ENCODE results near the gene ZSCAN16.
"Not testable (repeated sequence)": the region's sequence is repeated elsewhere in the genome, so short reads cannot be mapped to it uniquely, and the experiment has no call there.

The ZSCAN16 gene

GRCh38 chr6:28124350-28124970 is at the start of gene ZSCAN16:
TSS of gene ZSCAN16 (plus strand) at chr6:28124609. CDS start at chr6:28125444, 835 bp downstream.
- DNase-seq: peak; percentile 88

GRCh38 chr6:28078050-28078449 is 46.4 kb upstream of the ZSCAN16 start:
- no peak for DNase-seq

GRCh38 chr6:28078836-28079235 is 45.6 kb upstream of the ZSCAN16 start:
- no peak for DNase-seq

GRCh38 chr6:28080381-28080630 is 44.1 kb upstream of the ZSCAN16 start, which contains the start of gene ZNF165:
TSS of gene ZNF165 (plus strand) at chr6:28080568. CDS start at chr6:28085481, 4,913 bp downstream.
- not testable (repeated sequence) for DNase-seq

- peak; percentile 98 for DNase-seq
Measured at GRCh38 chr6:28080631-28081485, 43.6 kb upstream of the ZSCAN16 start.

GRCh38 chr6:28081486-28081751 is 43.0 kb upstream of the ZSCAN16 start:
- no peak for DNase-seq

GRCh38 chr6:28082939-28083338 is 41.5 kb upstream of the ZSCAN16 start:
- DNase-seq: no peak

- no peak for DNase-seq
Measured at GRCh38 chr6:28089054-28089453, 35.4 kb upstream of the ZSCAN16 start.

- peak; percentile 31 for DNase-seq
Measured at GRCh38 chr6:28090917-28091586, 33.4 kb upstream of the ZSCAN16 start.

- not testable (repeated sequence) for DNase-seq
Measured at GRCh38 chr6:28102222-28102621, 22.2 kb upstream of the ZSCAN16 start.

- DNase-seq: not testable (repeated sequence)
Measured at GRCh38 chr6:28102699-28103098, 21.7 kb upstream of the ZSCAN16 start.

GRCh38 chr6:28104392-28105244 is 19.8 kb upstream of the ZSCAN16 start:
- peak; percentile 86 for DNase-seq

- no peak for DNase-seq
Measured at GRCh38 chr6:28105245-28105639, 19.2 kb upstream of the ZSCAN16 start.

- DNase-seq: no peak
Measured at GRCh38 chr6:28107506-28107905, 16.9 kb upstream of the ZSCAN16 start.

GRCh38 chr6:28111964-28112363 is 12.4 kb upstream of the ZSCAN16 start:
- DNase-seq: no peak

GRCh38 chr6:28115799-28116198 is 8.6 kb upstream of the ZSCAN16 start:
- no peak for DNase-seq

GRCh38 chr6:28117386-28118050 is 6.9 kb upstream of the ZSCAN16 start:
- no peak for DNase-seq

- DNase-seq: no peak
Measured at GRCh38 chr6:28118217-28118616, 6.2 kb upstream of the ZSCAN16 start.

GRCh38 chr6:28121876-28122275 is 2.5 kb upstream of the ZSCAN16 start:
- DNase-seq: no peak

- DNase-seq: not testable (repeated sequence)
Measured at GRCh38 chr6:28122283-28122682, 2.1 kb upstream of the ZSCAN16 start.

GRCh38 chr6:28124971-28125353 is 553 bp downstream of the ZSCAN16 start:
- DNase-seq: no peak

- DNase-seq: no peak
Measured at GRCh38 chr6:28125401-28125800, 992 bp downstream of the ZSCAN16 start.

GRCh38 chr6:28134015-28134414 is 9.6 kb downstream of the ZSCAN16 start:
- no peak for DNase-seq

All from femur (tissue), 1 donor.